ENCODE data around the gene MTURN. TPM values are rescaled to one million over a fixed set of nuclear protein-coding genes. Genes with fewer than 3 reads are reported as not detected.

Gene MTURN
- total and polyA plus RNA-seq, 9 of the 15 experiments (the other 6 are each of a cell fraction or from before 2014, with no cell fraction given) = 0.94 to 14.8 (median 6.4) TPM

DNA sequence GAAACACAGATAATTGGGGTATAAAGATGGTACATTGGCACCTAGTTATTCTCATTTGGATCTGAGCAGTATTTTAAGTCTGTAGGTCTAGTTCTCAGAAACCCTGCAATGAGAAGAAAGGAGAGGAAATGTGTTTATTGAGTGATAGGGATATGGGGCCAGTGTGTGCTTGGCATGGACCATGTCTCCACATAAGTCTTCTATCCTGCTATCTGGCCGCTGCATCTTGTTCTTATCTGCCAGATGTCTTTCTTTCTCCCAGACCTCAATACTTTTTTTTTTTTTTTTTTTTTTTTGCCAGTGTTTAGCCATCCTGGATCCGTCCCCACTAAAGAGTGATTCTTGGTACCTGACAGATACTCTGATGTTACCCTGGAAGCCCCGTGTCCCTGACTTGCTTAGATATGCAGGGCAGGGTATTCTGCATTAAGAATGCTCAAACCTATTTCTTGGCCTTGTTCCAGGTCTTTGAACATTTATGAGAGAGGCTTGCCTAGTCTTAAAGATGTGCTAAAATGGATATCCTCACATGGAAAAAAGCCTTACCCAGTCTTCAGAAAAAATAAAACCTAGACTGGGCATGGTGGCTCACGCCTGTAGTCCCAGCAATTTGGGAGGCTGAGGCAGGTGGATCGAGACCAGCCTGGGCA lies 10.0 kb downstream of the MTURN start (continued):
- TF ChIP-seq HDAC3 (IDR thresholded peaks at IDR 0.05; ENCODE audit: borderline replicate concordance, partially characterized antibody) (no peak), WHSC1 (IDR thresholded peaks at IDR 0.05; ENCODE audit: low read length) (no peak), SMARCA4 (IDR thresholded peaks at IDR 0.05) (0 out of 2 replicates have a peak, but pooled peaks have one; percentile 33), FOXM1 (IDR thresholded peaks at IDR 0.05; ENCODE audit: low read depth) (no peak), FOXM1 (CRISPR knock-in tag; IDR thresholded peaks at IDR 0.05; ENCODE audit: low read depth) (no peak), SAFB (IDR thresholded peaks at IDR 0.05; ENCODE audit: borderline replicate concordance, low read depth, low read length) (no peak), MTA2 (IDR thresholded peaks at IDR 0.05; ENCODE audit: low read depth) (0 out of 2 replicates have a peak, but pooled peaks have one; percentile 7), DPF2 (IDR thresholded peaks at IDR 0.05) (0 out of 2 replicates have a peak, but pooled peaks have one; percentile 18), SETDB1 (IDR thresholded peaks at IDR 0.05; ENCODE audit: low read length) (no peak), TEAD4 (IDR thresholded peaks at IDR 0.05; ENCODE audit: low read length) (peak; percentile 61; the same call in 1 of the 2 replicates), TEAD4 (CRISPR knock-in tag; IDR thresholded peaks at IDR 0.05; ENCODE audit: borderline replicate concordance) (no peak), DACH1 (IDR thresholded peaks at IDR 0.05; ENCODE audit: partially characterized antibody) (no peak), ZBED1 (IDR thresholded peaks at IDR 0.05) (no peak), HDGF (IDR thresholded peaks at IDR 0.05) (no peak), NELFE (IDR thresholded peaks at IDR 0.05; ENCODE audit: insufficient read depth, insufficient read length) (no peak), CBFA2T3 (IDR thresholded peaks at IDR 0.05) (peak; percentile 60), DIDO1 (tag; IDR thresholded peaks at IDR 0.05; ENCODE audit: low read depth) (no peak)
- TF ChIP-seq, protein P1, sequence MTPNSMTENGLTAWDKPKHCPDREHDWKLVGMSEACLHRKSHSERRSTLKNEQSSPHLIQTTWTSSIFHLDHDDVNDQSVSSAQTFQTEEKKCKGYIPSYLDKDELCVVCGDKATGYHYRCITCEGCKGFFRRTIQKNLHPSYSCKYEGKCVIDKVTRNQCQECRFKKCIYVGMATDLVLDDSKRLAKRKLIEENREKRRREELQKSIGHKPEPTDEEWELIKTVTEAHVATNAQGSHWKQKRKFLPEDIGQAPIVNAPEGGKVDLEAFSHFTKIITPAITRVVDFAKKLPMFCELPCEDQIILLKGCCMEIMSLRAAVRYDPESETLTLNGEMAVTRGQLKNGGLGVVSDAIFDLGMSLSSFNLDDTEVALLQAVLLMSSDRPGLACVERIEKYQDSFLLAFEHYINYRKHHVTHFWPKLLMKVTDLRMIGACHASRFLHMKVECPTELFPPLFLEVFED (CRISPR knock-in tag; conservative IDR thresholded peaks at IDR 0.05) = no peak
- TF ChIP-seq, protein P2, sequence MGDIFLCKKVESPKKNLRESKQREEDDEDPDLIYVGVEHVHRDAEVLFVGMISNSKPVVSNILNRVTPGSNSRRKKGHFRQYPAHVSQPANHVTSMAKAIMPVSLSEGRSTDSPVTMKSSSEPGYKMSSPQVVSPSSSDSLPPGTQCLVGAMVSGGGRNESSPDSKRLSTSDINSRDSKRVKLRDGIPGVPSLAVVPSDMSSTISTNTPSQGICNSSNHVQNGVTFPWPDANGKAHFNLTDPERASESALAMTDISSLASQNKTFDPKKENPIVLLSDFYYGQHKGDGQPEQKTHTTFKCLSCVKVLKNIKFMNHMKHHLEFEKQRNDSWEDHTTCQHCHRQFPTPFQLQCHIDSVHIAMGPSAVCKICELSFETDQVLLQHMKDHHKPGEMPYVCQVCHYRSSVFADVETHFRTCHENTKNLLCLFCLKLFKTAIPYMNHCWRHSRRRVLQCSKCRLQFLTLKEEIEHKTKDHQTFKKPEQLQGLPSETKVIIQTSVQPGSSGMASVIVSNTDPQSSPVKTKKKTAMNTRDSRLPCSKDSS (IDR thresholded peaks at IDR 0.05; ENCODE audit: low read depth, partially characterized antibody) = no peak
- TF ChIP-seq, protein P3, sequence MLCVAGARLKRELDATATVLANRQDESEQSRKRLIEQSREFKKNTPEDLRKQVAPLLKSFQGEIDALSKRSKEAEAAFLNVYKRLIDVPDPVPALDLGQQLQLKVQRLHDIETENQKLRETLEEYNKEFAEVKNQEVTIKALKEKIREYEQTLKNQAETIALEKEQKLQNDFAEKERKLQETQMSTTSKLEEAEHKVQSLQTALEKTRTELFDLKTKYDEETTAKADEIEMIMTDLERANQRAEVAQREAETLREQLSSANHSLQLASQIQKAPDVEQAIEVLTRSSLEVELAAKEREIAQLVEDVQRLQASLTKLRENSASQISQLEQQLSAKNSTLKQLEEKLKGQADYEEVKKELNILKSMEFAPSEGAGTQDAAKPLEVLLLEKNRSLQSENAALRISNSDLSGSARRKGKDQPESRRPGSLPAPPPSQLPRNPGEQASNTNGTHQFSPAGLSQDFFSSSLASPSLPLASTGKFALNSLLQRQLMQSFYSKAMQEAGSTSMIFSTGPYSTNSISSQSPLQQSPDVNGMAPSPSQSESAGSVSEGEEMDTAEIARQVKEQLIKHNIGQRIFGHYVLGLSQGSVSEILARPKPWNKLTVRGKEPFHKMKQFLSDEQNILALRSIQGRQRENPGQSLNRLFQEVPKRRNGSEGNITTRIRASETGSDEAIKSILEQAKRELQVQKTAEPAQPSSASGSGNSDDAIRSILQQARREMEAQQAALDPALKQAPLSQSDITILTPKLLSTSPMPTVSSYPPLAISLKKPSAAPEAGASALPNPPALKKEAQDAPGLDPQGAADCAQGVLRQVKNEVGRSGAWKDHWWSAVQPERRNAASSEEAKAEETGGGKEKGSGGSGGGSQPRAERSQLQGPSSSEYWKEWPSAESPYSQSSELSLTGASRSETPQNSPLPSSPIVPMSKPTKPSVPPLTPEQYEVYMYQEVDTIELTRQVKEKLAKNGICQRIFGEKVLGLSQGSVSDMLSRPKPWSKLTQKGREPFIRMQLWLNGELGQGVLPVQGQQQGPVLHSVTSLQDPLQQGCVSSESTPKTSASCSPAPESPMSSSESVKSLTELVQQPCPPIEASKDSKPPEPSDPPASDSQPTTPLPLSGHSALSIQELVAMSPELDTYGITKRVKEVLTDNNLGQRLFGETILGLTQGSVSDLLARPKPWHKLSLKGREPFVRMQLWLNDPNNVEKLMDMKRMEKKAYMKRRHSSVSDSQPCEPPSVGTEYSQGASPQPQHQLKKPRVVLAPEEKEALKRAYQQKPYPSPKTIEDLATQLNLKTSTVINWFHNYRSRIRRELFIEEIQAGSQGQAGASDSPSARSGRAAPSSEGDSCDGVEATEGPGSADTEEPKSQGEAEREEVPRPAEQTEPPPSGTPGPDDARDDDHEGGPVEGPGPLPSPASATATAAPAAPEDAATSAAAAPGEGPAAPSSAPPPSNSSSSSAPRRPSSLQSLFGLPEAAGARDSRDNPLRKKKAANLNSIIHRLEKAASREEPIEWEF (CRISPR knock-in tag; IDR thresholded peaks at IDR 0.05) = no peak
- TF ChIP-seq, protein P4, sequence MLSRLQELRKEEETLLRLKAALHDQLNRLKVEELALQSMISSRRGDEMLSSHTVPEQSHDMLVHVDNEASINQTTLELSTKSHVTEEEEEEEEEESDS (CRISPR knock-in tag; IDR thresholded peaks at IDR 0.05) = no peak
- TF ChIP-seq, protein P5, sequence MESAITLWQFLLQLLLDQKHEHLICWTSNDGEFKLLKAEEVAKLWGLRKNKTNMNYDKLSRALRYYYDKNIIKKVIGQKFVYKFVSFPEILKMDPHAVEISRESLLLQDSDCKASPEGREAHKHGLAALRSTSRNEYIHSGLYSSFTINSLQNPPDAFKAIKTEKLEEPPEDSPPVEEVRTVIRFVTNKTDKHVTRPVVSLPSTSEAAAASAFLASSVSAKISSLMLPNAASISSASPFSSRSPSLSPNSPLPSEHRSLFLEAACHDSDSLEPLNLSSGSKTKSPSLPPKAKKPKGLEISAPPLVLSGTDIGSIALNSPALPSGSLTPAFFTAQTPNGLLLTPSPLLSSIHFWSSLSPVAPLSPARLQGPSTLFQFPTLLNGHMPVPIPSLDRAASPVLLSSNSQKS (CRISPR knock-in tag; IDR thresholded peaks at IDR 0.05) = no peak
